GM15510 (cell line): Measurements from ENCODE around the gene ZFYVE27.

Experiments used
- POLR2A ChIP-seq: IDR thresholded peaks from 3 replicates; pipeline ENCODE4 v1.6.1; 2011; ENCODE audit warnings: borderline replicate concordance; ENCODE audit not compliant: insufficient read length; ENCODE audit errors: extremely low read depth

ZFYVE27 gene

GRCh38 chr10:97711640-97712572 lies 25.0 kb upstream of the ZFYVE27 start:
- no peak for TF ChIP-seq POLR2A

GRCh38 chr10:97713339-97713825 lies 23.5 kb upstream of the ZFYVE27 start, which contains the start of gene MARVELD1:
MARVELD1 (plus strand) TSS chr10:97713730; CDS start chr10:97713877, 147 bp downstream.
- TF ChIP-seq POLR2A = no peak

- TF ChIP-seq POLR2A = no peak
Observed at GRCh38 chr10:97713826-97714400, 23.0 kb upstream of the ZFYVE27 start.

GRCh38 chr10:97714401-97715258 lies 22.3 kb upstream of the ZFYVE27 start:
- TF ChIP-seq POLR2A = no peak

GRCh38 chr10:97715259-97715874 lies 21.6 kb upstream of the ZFYVE27 start:
- TF ChIP-seq POLR2A = no peak

- TF ChIP-seq POLR2A = no peak
Observed at GRCh38 chr10:97717627-97718026, 19.3 kb upstream of the ZFYVE27 start.

GRCh38 chr10:97718178-97718577 lies 18.8 kb upstream of the ZFYVE27 start:
- no peak for TF ChIP-seq POLR2A

GRCh38 chr10:97718659-97719142 lies 18.2 kb upstream of the ZFYVE27 start:
- TF ChIP-seq POLR2A = no peak

GRCh38 chr10:97719602-97720001 lies 17.3 kb upstream of the ZFYVE27 start:
- TF ChIP-seq POLR2A = no peak

GRCh38 chr10:97721871-97722780 lies 14.8 kb upstream of the ZFYVE27 start:
- TF ChIP-seq POLR2A = no peak

GRCh38 chr10:97723001-97723400 lies 13.9 kb upstream of the ZFYVE27 start:
- TF ChIP-seq POLR2A = no peak

GRCh38 chr10:97724341-97724941 lies 12.5 kb upstream of the ZFYVE27 start:
- TF ChIP-seq POLR2A = no peak
